Breast epithelium (tissue), 4 donors: ENCODE data around the gene UBA3. TPM values are rescaled to one million over a fixed set of nuclear protein-coding genes. Genes with fewer than 3 reads are reported as not detected.

ENCODE experiments used
- DNase-seq, 2 donors: peaks; one replicate each; pipeline ENCODE4 v3.0.0-alpha.2; 2019; ENCODE audit warnings: low spot score in 2 of 2
- H3K27ac ChIP-seq, 2 donors: fragments of 200-600 bp; sonication (generic) in 1 of 2; one replicate each; pipeline ENCODE4 v1.5.1; 2016 to 2019; ENCODE audit warnings: mild to moderate bottlenecking in 1 of 2
- H3K27me3 ChIP-seq, 2 donors: fragments of 200-600 bp; sonication (generic) in 1 of 2; one replicate each; pipeline versions ENCODE4 v1.5.1 to v1.6.0; 2017 to 2019; ENCODE audit warnings: control low read depth in 1 of 2, mild to moderate bottlenecking in 1 of 2
- H3K36me3 ChIP-seq: fragments of 200-600 bp; one replicate; pipeline ENCODE4 v1.5.1; 2019
- H3K4me1 ChIP-seq, 2 donors: fragments of 200-600 bp; sonication (generic); one replicate each; pipeline ENCODE4 v1.5.1; 2016 to 2019; ENCODE audit warnings: control low read depth in 1 of 2
- H3K4me3 ChIP-seq, 3 donors: fragments of 200-600 bp; sonication (generic); 1 replicate in 2 of 3; 2 replicates in 1 of 3; pipeline ENCODE4 v1.5.1; 2016 to 2019; ENCODE audit warnings: mild to moderate bottlenecking in 3 of 3, moderate library complexity in 2 of 3
- H3K9me3 ChIP-seq, 2 donors: fragments of 200-600 bp; sonication (generic) in 1 of 2; one replicate each; pipeline ENCODE4 v1.5.1; 2016 to 2019; ENCODE audit warnings: control low read depth in 1 of 2
- POLR2A ChIP-seq: fragments of 450-650 bp; IDR thresholded peaks from one replicate; pipeline ENCODE4 v1.6.1; 2016; ENCODE audit warnings: antibody characterized with exemption, mild to moderate bottlenecking, moderate library complexity
- POLR2AphosphoS5 ChIP-seq, 3 donors: sonication (generic); formaldehyde crosslinking; IDR thresholded peaks; one replicate each; pipeline ENCODE4 v1.6.1; 2017; ENCODE audit warnings: antibody characterized with exemption in 3 of 3
- intact Hi-C: fragments of 100-400 bp; cut with DNase I; formaldehyde crosslinking; loops from one replicate; pipeline ENCODE4 v1.15.1; 2023; ENCODE audit warnings: low total_unique reads
- total RNA-seq, 3 donors: library from RNA; depleted of rRNA; stranded (reverse); fragments of >200 nt; gene quantifications; one replicate each; pipeline ENCODE4 v1.1.0, GENCODE V29; 2016
- TF ChIP-seq, protein P1 (sequence below), 3 donors: fragments of 450-650 bp; IDR thresholded peaks; one replicate each; pipeline ENCODE4 v1.5.1; 2016 to 2017; ENCODE audit warnings: antibody characterized with exemption in 3 of 3, mild to moderate bottlenecking in 3 of 3, moderate library complexity in 3 of 3

Gene UBA3
- total RNA-seq, 3 donors from 2014 or later = 49.4 to 88.4 (median 69.2) TPM

DNA sequence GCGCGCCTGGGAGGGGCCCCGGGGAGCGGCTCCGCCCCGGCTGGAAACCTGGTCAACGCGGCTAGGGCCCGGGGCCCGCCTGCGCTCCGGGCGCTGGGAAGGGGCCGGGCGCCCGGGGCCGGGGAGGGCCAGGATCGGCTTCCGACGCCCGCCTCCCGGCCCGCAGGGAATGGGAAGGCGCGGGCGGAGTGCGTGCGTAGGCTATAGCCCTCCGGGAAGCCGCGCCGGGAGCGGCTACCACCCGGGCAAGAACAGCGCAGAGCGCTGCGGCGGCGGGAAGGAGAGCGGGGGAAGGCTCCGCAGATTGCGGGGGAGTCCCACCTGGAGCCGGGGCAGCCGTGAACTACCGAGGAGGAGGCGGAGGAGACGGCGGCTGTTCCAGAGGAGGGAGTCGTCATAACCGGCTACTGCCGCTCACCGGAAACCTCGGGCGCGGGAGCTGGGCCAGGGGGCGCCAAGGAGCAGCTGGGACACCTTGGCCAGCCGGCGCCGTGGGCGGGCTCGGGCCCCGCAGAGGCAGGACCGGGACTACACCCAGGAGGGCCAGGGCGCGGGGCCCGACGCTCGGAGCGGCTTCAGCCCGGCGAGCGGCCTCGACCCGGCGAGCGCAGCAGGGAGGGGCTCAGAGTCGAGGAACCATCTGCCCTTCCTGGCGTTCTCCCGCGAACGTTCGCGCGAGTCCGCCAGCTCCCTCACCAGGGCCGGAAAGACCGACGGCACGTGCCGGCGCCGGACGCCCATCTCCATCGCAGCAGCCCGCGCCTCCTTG lies 66.7 kb downstream of the UBA3 start, which contains the start of gene EOGT:
TSS of gene EOGT (minus strand) at position 432 of the 769 bp plus-strand sequence. CDS start 3,838 bp downstream, outside the sequence.
- intact Hi-C loops = no loop called here
- Histone ChIP-seq H3K9me3 (no peaks in the 10 kb centered on the region), H3K27ac (peak within 1 kb of the TSS; percentile 99), H3K36me3 (no peaks in the 10 kb centered on the region), H3K4me1 (peaks cover 0 to 4% of the 10 kb centered on the region in 2 donors), H3K27me3 (no peaks in the 10 kb centered on the region), H3K4me3 (peak within 1 kb of the TSS; percentile 78 to 95 (median 91))
- DNase-seq = peak; percentile 85 to 86
- TF ChIP-seq, protein P1, sequence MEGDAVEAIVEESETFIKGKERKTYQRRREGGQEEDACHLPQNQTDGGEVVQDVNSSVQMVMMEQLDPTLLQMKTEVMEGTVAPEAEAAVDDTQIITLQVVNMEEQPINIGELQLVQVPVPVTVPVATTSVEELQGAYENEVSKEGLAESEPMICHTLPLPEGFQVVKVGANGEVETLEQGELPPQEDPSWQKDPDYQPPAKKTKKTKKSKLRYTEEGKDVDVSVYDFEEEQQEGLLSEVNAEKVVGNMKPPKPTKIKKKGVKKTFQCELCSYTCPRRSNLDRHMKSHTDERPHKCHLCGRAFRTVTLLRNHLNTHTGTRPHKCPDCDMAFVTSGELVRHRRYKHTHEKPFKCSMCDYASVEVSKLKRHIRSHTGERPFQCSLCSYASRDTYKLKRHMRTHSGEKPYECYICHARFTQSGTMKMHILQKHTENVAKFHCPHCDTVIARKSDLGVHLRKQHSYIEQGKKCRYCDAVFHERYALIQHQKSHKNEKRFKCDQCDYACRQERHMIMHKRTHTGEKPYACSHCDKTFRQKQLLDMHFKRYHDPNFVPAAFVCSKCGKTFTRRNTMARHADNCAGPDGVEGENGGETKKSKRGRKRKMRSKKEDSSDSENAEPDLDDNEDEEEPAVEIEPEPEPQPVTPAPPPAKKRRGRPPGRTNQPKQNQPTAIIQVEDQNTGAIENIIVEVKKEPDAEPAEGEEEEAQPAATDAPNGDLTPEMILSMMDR (IDR thresholded peaks at IDR 0.05) = peak; percentile 7 to 57 (median 47)
- peak; percentile 49 for TF ChIP-seq POLR2A
- TF ChIP-seq POLR2AphosphoS5 (IDR thresholded peaks at IDR 0.05) = peak; percentile 60 to 70 (median 63)

DNA sequence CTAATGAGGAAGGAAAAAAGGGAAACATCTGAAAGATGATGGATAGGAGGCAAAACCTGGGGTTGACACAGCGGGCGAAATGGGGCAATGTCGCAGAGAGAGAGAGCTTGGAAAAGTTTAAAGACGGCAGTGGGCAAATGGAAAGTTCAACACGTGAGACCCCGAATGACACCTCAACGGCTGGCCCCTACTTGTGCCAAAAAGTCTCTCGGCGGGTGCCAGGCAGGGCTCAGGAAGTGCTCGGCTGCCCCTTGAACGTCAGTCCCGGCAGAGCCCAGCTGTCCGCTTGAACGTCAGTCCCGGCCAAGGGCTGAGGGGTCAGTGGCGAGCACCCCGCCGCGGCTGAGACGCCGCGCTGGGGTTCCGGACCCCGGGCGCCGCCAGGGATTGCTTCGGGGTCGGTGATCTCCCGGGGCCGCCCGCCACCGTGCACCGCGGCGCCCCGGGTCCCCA lies 67.3 kb downstream of the UBA3 start:
- DNase-seq = peak in 1 of 2 donors; percentile 57

DNA sequence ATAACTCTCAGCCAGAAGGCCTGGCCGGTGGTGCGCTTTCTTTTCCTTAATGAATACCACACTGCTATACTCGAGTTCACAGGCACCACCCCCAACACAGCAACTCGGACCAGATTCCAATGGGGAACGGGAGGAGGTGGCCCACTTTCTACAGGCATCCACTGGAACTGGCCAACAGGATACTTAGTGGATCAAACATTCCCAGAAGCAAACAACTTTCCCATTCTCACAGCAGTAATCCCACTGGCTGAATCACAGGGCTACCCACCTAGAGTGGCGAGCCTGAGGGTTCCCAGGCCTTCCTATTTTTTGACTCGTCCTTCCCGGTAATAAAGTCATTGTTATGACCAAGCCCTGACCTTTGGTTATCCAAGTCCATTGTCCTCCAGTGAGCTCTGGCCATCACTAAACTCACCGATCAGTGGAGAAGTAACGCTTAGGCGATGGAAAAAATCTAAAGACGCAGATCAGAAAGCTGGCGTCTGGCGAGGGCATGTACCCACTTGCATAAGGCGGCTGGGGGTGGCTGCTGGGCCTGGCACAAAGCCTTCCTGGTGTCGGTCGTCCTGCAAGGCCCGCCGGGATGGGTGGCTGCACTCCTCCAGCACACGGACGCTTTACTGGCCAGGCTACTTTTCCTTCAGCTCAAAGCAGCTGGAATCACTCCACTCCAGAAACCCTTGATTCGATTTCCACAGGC lies 67.9 kb downstream of the UBA3 start:
- Histone ChIP-seq H3K36me3 (no peaks in the 10 kb centered on the region), H3K27ac (peak overlapping the region; percentile 99), H3K27me3 (no peaks in the 10 kb centered on the region), H3K4me3 (peak overlapping the region; percentile 78 to 95 (median 91)), H3K4me1 (peaks cover 0 to 4% of the 10 kb centered on the region in 2 donors), H3K9me3 (no peaks in the 10 kb centered on the region)
- peak; percentile 65 to 83 for DNase-seq
- intact Hi-C loops = no loop called here
- TF ChIP-seq POLR2A (no peak), POLR2AphosphoS5 (IDR thresholded peaks at IDR 0.05) (peak in 1 of 3 donors; percentile 31)
- TF ChIP-seq, protein P1 (IDR thresholded peaks at IDR 0.05) = no peak

More for the DNA sequence above, 67.3 kb downstream of the UBA3 start:
- peaks cover 0 to 4% of the 10 kb centered on the region in 2 donors for H3K4me1 ChIP-seq
- peak overlapping the region; percentile 99 for H3K27ac ChIP-seq
- no peaks in the 10 kb centered on the region for H3K9me3 ChIP-seq
- intact Hi-C loops = no loop called here
- TF ChIP-seq, protein P1 (IDR thresholded peaks at IDR 0.05) = no peak
- TF ChIP-seq POLR2AphosphoS5 (IDR thresholded peaks at IDR 0.05) = no peak
- TF ChIP-seq POLR2A = no peak
- H3K36me3 ChIP-seq = no peaks in the 10 kb centered on the region
- H3K27me3 ChIP-seq = no peaks in the 10 kb centered on the region
- H3K4me3 ChIP-seq = peak overlapping the region; percentile 78 to 95 (median 91)

DNA sequence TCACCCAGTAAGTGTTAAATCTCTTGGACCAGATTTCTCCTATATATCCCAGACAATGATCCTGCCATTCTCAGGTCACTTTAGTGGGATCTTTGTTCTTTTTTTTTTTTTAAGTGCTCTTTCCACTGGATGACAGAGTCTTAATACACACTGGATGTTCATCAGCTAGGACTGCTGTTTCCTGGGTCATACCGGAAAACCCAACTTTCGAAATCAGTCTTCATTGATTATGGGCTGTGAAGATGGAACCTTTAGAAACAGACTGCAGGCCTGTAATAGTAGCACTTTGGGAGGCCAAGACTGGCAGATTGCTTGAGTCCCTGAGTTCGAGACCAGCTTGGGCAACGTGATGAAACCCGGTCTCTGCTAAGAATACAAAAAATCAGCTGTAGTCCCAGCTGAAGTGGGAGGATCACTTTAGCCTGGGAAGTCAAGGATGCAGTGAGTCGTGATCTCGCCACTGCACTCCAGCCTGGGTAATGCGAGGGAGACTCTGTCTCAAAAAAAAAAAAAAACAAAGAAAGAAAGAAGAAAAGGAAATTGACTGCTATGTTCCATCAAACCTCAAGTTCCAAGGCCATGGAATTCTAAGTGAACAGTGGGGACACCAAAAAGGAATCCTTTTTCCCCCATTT lies 69.0 kb downstream of the UBA3 start:
- H3K4me1 ChIP-seq = peaks cover 0 to 4% of the 10 kb centered on the region in 2 donors
- no peaks in the 10 kb centered on the region for H3K9me3 ChIP-seq
- intact Hi-C loops = no loop called here
- no peaks in the 10 kb centered on the region for H3K36me3 ChIP-seq
- DNase-seq = no peak
- peak overlapping the region in 2 of 3 donors; percentile 91 to 95 for H3K4me3 ChIP-seq
- TF ChIP-seq POLR2AphosphoS5 (IDR thresholded peaks at IDR 0.05) (no peak), POLR2A (no peak)
- TF ChIP-seq, protein P1 (IDR thresholded peaks at IDR 0.05) = no peak
- no peaks in the 10 kb centered on the region for H3K27me3 ChIP-seq
- H3K27ac ChIP-seq = peak overlapping the region; percentile 99
